RWPE1 (cell line): ENCODE data around the gene SLC9A9.

Experiments
- CTCF ChIA-PET: fragments of 350-600 bp; sonication (Branson Sonifier 250); formaldehyde crosslinking; extraction: SDS; loops from one replicate; lab custom pipeline; 2021; lab: Yijun Ruan, JAX
- POLR2A ChIA-PET: fragments of 400-600 bp; formaldehyde crosslinking; extraction: SDS; loops from one replicate; lab custom pipeline; 2020; ENCODE audit warnings: antibody characterized with exemption; ENCODE audit not compliant: low non-redundant PET; lab: Yijun Ruan, JAX
- DNase-seq: peaks from one replicate; pipeline ENCODE4 v3.0.0; 2012; ENCODE audit warnings: low spot score
- H3K27ac ChIP-seq: fragments of 450-650 bp; 2 replicates; pipeline ENCODE4 v1.5.1; 2017
- CTCF ChIP-seq: fragments of 450-650 bp; conservative IDR thresholded peaks from 2 replicates; pipeline ENCODE4 v1.5.1; 2017; ENCODE audit warnings: low read depth, mild to moderate bottlenecking

Gene SLC9A9

GRCh38 chr3:143266927-143267326 lies 581.3 kb downstream of the SLC9A9 start:
- CTCF ChIA-PET, result interaction anchor here (0.7 kb wide), 1 partner anchor 1043 kb away, joined by 3 read pairs; no protein-coding TSS in a partner anchor
- POLR2A ChIA-PET, result no interaction called here
- TF ChIP-seq CTCF, result no peak
- DNase-seq, result no peak
- H3K27ac ChIP-seq, result no peak overlapping the region

GRCh38 chr3:143266511-143266910 lies 581.8 kb downstream of the SLC9A9 start:
- ChIA-PET CTCF (interaction anchor here (0.7 kb wide), 1 partner anchor 1043 kb away, joined by 3 read pairs; no protein-coding TSS in a partner anchor), POLR2A (interaction anchor here (0.6 kb wide), 1 partner anchor 1049 kb away, joined by 4 read pairs; no protein-coding TSS in a partner anchor)
- no peak for TF ChIP-seq CTCF
- DNase-seq, result no peak
- no peak overlapping the region for H3K27ac ChIP-seq

- DNase-seq, result peak; percentile 36
- ChIA-PET POLR2A (no interaction called here), CTCF (no interaction called here)
- no peak for TF ChIP-seq CTCF
- H3K27ac ChIP-seq, result peak overlapping the region; percentile 39
These were observed 582.7 kb downstream of the SLC9A9 start for GRCh38 chr3:143265501-143266070.

- no peak for DNase-seq
- TF ChIP-seq CTCF, result no peak
- POLR2A ChIA-PET, result no interaction called here
- H3K27ac ChIP-seq, result no peak overlapping the region
- CTCF ChIA-PET, result no interaction called here
These were observed 584.3 kb downstream of the SLC9A9 start for GRCh38 chr3:143263852-143264513.

GRCh38 chr3:143261848-143262247 lies 586.4 kb downstream of the SLC9A9 start:
- DNase-seq, result no peak
- H3K27ac ChIP-seq, result no peak overlapping the region
- ChIA-PET POLR2A (no interaction called here), CTCF (interaction anchor here (0.7 to 1.0 kb wide), 2 partner anchors 32 to 1460 kb away, joined by 3 to 6 read pairs; no protein-coding TSS in a partner anchor)
- no peak for TF ChIP-seq CTCF

GRCh38 chr3:143258692-143259091 lies 589.6 kb downstream of the SLC9A9 start:
- POLR2A ChIA-PET, result no interaction called here
- no peak overlapping the region for H3K27ac ChIP-seq
- CTCF ChIA-PET, result no interaction called here
- no peak for TF ChIP-seq CTCF
- DNase-seq, result no peak
